ENCODE measurements around the gene BATF3. TPM values are rescaled to one million over a fixed set of nuclear protein-coding genes. Genes with fewer than 3 reads are reported as not detected.

Gene BATF3
- total and polyA plus RNA-seq, 2 experiments from 2014 or later, result 0.46 to 0.86 TPM

GRCh38 chr1:212738330-212738729, 38.7 kb upstream of the BATF3 start:
- TF ChIP-seq EZH2 (IDR thresholded peaks at IDR 0.05; ENCODE audit: insufficient read depth, poor library complexity, severe bottlenecking), result no peak
- TF ChIP-seq EZH2phosphoT487 (IDR thresholded peaks at IDR 0.05; ENCODE audit: insufficient read depth, low read depth), result no peak
- H3K79me2 ChIP-seq (ENCODE audit: insufficient read depth), result no peaks in the 10 kb centered on the region
- 93 to 94% methylated on average over 1 of the region's 1 CpG for WGBS, 2 experiments (ENCODE audit: low coverage in 1 of 2, low lambda C conversion rate in 2 of 2, missing lambda C conversion rate in 2 of 2)
- H3K27ac ChIP-seq, result no peak overlapping the region
- no peaks in the 10 kb centered on the region for H3K9me3 ChIP-seq (ENCODE audit: low read depth)
- H3K4me1 ChIP-seq (ENCODE audit: insufficient read depth), result no peaks in the 10 kb centered on the region
- H3F3A ChIP-seq (ENCODE audit: insufficient read depth), result no peaks in the 10 kb centered on the region
- H3K9me2 ChIP-seq (ENCODE audit: insufficient read depth), result no peaks in the 10 kb centered on the region
- H4K20me1 ChIP-seq (ENCODE audit: insufficient read depth), result no peaks in the 10 kb centered on the region
- H3K4me2 ChIP-seq (ENCODE audit: unreplicated experiment), result no peak overlapping the region
- H3K9ac ChIP-seq, result no peak overlapping the region
- no peaks in the 10 kb centered on the region for H3K36me3 ChIP-seq (ENCODE audit: low read depth)
- H3K4me3 ChIP-seq, result no peak overlapping the region
- DNase-seq, result no peak
- no peaks in the 10 kb centered on the region for H3K27me3 ChIP-seq (replicated peaks; ENCODE audit: insufficient read depth)
- H2AFZ ChIP-seq, result no peak overlapping the region
- in situ Hi-C loops (cut with MboI), result no loop called here

GRCh38 chr1:212737559-212737958, 37.9 kb upstream of the BATF3 start:
- Histone ChIP-seq H3K9me3 (ENCODE audit: low read depth) (no peaks in the 10 kb centered on the region), H3K27ac (no peak overlapping the region), H3K4me1 (ENCODE audit: insufficient read depth) (no peaks in the 10 kb centered on the region), H3F3A (ENCODE audit: insufficient read depth) (no peaks in the 10 kb centered on the region), H2AFZ (no peak overlapping the region), H3K79me2 (ENCODE audit: insufficient read depth) (no peaks in the 10 kb centered on the region), H3K4me3 (no peak overlapping the region), H3K9me2 (ENCODE audit: insufficient read depth) (no peaks in the 10 kb centered on the region), H4K20me1 (ENCODE audit: insufficient read depth) (no peaks in the 10 kb centered on the region), H3K27me3 (replicated peaks; ENCODE audit: insufficient read depth) (no peaks in the 10 kb centered on the region), H3K4me2 (ENCODE audit: unreplicated experiment) (no peak overlapping the region), H3K36me3 (ENCODE audit: low read depth) (no peaks in the 10 kb centered on the region), H3K9ac (no peak overlapping the region)
- TF ChIP-seq EZH2phosphoT487 (IDR thresholded peaks at IDR 0.05; ENCODE audit: insufficient read depth, low read depth) (no peak), EZH2 (IDR thresholded peaks at IDR 0.05; ENCODE audit: insufficient read depth, poor library complexity, severe bottlenecking) (no peak)
- in situ Hi-C loops (cut with MboI), result no loop called here
- DNase-seq, result no peak

- TF ChIP-seq EZH2phosphoT487 (IDR thresholded peaks at IDR 0.05; ENCODE audit: insufficient read depth, low read depth) (no peak), EZH2 (IDR thresholded peaks at IDR 0.05; ENCODE audit: insufficient read depth, poor library complexity, severe bottlenecking) (no peak)
- Histone ChIP-seq H3K27me3 (replicated peaks; ENCODE audit: insufficient read depth) (no peaks in the 10 kb centered on the region), H4K20me1 (ENCODE audit: insufficient read depth) (no peaks in the 10 kb centered on the region), H3K4me3 (no peak overlapping the region), H2AFZ (no peak overlapping the region), H3F3A (ENCODE audit: insufficient read depth) (peaks cover 8% of the 10 kb centered on the region), H3K4me1 (ENCODE audit: insufficient read depth) (peaks cover 6% of the 10 kb centered on the region), H3K9me2 (ENCODE audit: insufficient read depth) (no peaks in the 10 kb centered on the region), H3K27ac (no peak overlapping the region), H3K79me2 (ENCODE audit: insufficient read depth) (no peaks in the 10 kb centered on the region), H3K9me3 (ENCODE audit: low read depth) (no peaks in the 10 kb centered on the region), H3K9ac (no peak overlapping the region), H3K4me2 (ENCODE audit: unreplicated experiment) (no peak overlapping the region), H3K36me3 (ENCODE audit: low read depth) (no peaks in the 10 kb centered on the region)
- no peak for DNase-seq
- in situ Hi-C loops (cut with MboI), result no loop called here
- 98 to 99% methylated on average over 8 of the region's 8 CpGs for WGBS, 2 experiments (ENCODE audit: low coverage in 1 of 2, low lambda C conversion rate in 2 of 2, missing lambda C conversion rate in 2 of 2)
Observed at GRCh38 chr1:212733109-212733508, 33.5 kb upstream of the BATF3 start.

- Histone ChIP-seq H3F3A (ENCODE audit: insufficient read depth) (peaks cover 21% of the 10 kb centered on the region), H2AFZ (no peak overlapping the region), H3K27ac (no peak overlapping the region), H3K9me2 (ENCODE audit: insufficient read depth) (no peaks in the 10 kb centered on the region), H3K36me3 (ENCODE audit: low read depth) (no peaks in the 10 kb centered on the region), H3K27me3 (replicated peaks; ENCODE audit: insufficient read depth) (no peaks in the 10 kb centered on the region), H3K9ac (no peak overlapping the region), H4K20me1 (ENCODE audit: insufficient read depth) (no peaks in the 10 kb centered on the region), H3K79me2 (ENCODE audit: insufficient read depth) (no peaks in the 10 kb centered on the region), H3K4me1 (ENCODE audit: insufficient read depth) (peaks cover 20% of the 10 kb centered on the region), H3K9me3 (ENCODE audit: low read depth) (no peaks in the 10 kb centered on the region), H3K4me3 (no peak overlapping the region), H3K4me2 (ENCODE audit: unreplicated experiment) (no peak overlapping the region)
- no peak for TF ChIP-seq EZH2phosphoT487 (IDR thresholded peaks at IDR 0.05; ENCODE audit: insufficient read depth, low read depth)
- no peak for TF ChIP-seq EZH2 (IDR thresholded peaks at IDR 0.05; ENCODE audit: insufficient read depth, poor library complexity, severe bottlenecking)
- WGBS, 2 experiments (ENCODE audit: low coverage in 1 of 2, low lambda C conversion rate in 2 of 2, missing lambda C conversion rate in 2 of 2), result 47 to 65% methylated on average over 1 of the region's 1 CpG
- DNase-seq, result no peak
- in situ Hi-C loops (cut with MboI), result no loop called here
Observed at GRCh38 chr1:212731630-212732029, 32.0 kb upstream of the BATF3 start.

GRCh38 chr1:212728606-212729005, 29.0 kb upstream of the BATF3 start:
- no peaks in the 10 kb centered on the region for H3K36me3 ChIP-seq (ENCODE audit: low read depth)
- H3K9ac ChIP-seq, result peak overlapping the region; percentile 65; the same call in 1 of the 2 replicates
- H3K4me2 ChIP-seq (ENCODE audit: unreplicated experiment), result no peak overlapping the region
- no peaks in the 10 kb centered on the region for H3K79me2 ChIP-seq (ENCODE audit: insufficient read depth)
- H3K27me3 ChIP-seq (replicated peaks; ENCODE audit: insufficient read depth), result no peaks in the 10 kb centered on the region
- DNase-seq, result no peak
- peaks cover 20% of the 10 kb centered on the region for H3K4me1 ChIP-seq (ENCODE audit: insufficient read depth)
- peak overlapping the region; percentile 92 for H3K27ac ChIP-seq
- 87 to 88% methylated on average over 5 of the region's 5 CpGs for WGBS, 2 experiments (ENCODE audit: low coverage in 1 of 2, low lambda C conversion rate in 2 of 2, missing lambda C conversion rate in 2 of 2)
- H3K9me2 ChIP-seq (ENCODE audit: insufficient read depth), result no peaks in the 10 kb centered on the region
- no peak overlapping the region for H2AFZ ChIP-seq
- H3K4me3 ChIP-seq, result no peak overlapping the region
- H3F3A ChIP-seq (ENCODE audit: insufficient read depth), result peaks cover 21% of the 10 kb centered on the region
- in situ Hi-C loops (cut with MboI), result no loop called here
- H4K20me1 ChIP-seq (ENCODE audit: insufficient read depth), result no peaks in the 10 kb centered on the region
- TF ChIP-seq EZH2phosphoT487 (IDR thresholded peaks at IDR 0.05; ENCODE audit: insufficient read depth, low read depth) (no peak), EZH2 (IDR thresholded peaks at IDR 0.05; ENCODE audit: insufficient read depth, poor library complexity, severe bottlenecking) (no peak)
- no peaks in the 10 kb centered on the region for H3K9me3 ChIP-seq (ENCODE audit: low read depth)
